ENCODE data around the gene TAF11L4. TPM values are rescaled to one million over a fixed set of nuclear protein-coding genes. Genes with fewer than 3 reads are reported as not detected.
"Not testable (repeated sequence)": the region's sequence is repeated elsewhere in the genome, so short reads cannot be mapped to it uniquely, and the experiment has no call there.

The TAF11L4 gene
- not detected for total RNA-seq

DNA sequence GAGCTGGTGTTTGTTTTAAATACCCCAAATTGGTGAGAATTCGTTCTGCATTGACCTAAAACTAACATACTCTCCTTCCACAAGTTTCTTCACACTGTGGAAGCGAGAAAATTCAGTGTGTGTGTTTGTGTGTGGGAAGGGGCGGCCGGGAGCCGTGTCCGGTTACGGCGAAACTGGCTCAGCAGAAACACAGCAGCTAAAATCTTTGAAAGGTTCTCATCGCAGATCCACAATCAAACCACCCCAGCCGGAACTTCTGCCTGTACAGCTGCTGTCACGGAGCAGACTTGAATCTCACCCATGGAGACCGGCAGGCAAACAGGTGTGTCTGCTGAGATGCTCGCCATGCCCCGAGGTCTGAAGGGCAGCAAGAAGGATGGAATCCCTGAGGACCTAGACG, at the start of gene TAF11L4:
TSS of gene TAF11L4 (plus strand) at position 301 of the 400 bp plus-strand sequence.
- H3K4me1 Mint-ChIP-seq (ENCODE audit: low read depth); CTCF ChIA-PET; POLR2A ChIA-PET; ATAC-seq; H3K27me3 Mint-ChIP-seq (ENCODE audit: low read depth); H3K9me3 Mint-ChIP-seq (ENCODE audit: insufficient read depth); H3K36me3 Mint-ChIP-seq (ENCODE audit: low read depth); H3K4me3 Mint-ChIP-seq; DNase-seq; H3K27ac Mint-ChIP-seq: not testable (repeated sequence)

DNA sequence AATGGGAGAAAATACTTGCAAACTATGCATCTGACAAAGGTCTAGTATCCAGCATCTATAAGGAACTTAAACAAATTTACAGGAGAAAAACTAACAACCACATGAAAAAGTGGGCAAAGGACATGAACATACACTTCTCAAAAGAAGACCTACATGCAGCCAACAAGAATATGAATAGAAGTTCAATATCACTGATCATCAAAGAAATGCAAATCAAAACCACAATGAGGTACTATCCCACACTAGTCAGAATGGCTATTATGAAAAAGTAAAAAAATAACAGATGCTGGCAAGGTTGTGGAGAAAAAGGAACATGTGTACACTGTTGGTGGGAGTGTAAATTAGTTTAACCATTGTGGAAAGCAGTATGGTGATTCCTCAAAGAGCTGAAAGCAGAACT, 46.5 kb upstream of the TAF11L4 start:
- POLR2A ChIA-PET; ATAC-seq; DNase-seq; H3K27me3 Mint-ChIP-seq (ENCODE audit: low read depth); H3K4me3 Mint-ChIP-seq; H3K27ac Mint-ChIP-seq; H3K36me3 Mint-ChIP-seq (ENCODE audit: low read depth); H3K4me1 Mint-ChIP-seq (ENCODE audit: low read depth); H3K9me3 Mint-ChIP-seq (ENCODE audit: insufficient read depth): not testable (repeated sequence)
- CTCF ChIA-PET = interaction anchor here (0.6 kb wide), 1 partner anchor 398 kb away, joined by 5 read pairs; no protein-coding TSS in a partner anchor

GRCh38 chr5:17477043-17477442, 44.6 kb upstream of the TAF11L4 start:
- H3K36me3 Mint-ChIP-seq (ENCODE audit: low read depth) = no peaks in the 10 kb centered on the region
- H3K27ac Mint-ChIP-seq = no peak overlapping the region
- DNase-seq (no peak), ATAC-seq (no peak)
- H3K27me3 Mint-ChIP-seq (ENCODE audit: low read depth) = no peaks in the 10 kb centered on the region
- CTCF ChIA-PET = no interaction called here
- H3K4me1 Mint-ChIP-seq (ENCODE audit: low read depth) = no peaks in the 10 kb centered on the region
- H3K4me3 Mint-ChIP-seq = no peak overlapping the region
- POLR2A ChIA-PET = no interaction called here
- no peaks in the 10 kb centered on the region for H3K9me3 Mint-ChIP-seq (ENCODE audit: insufficient read depth)

- no peak overlapping the region for H3K4me3 Mint-ChIP-seq
- H3K27me3 Mint-ChIP-seq (ENCODE audit: low read depth) = no peaks in the 10 kb centered on the region
- DNase-seq = no peak
- ATAC-seq = no peak
- POLR2A ChIA-PET = no interaction called here
- no peaks in the 10 kb centered on the region for H3K4me1 Mint-ChIP-seq (ENCODE audit: low read depth)
- CTCF ChIA-PET = no interaction called here
- H3K27ac Mint-ChIP-seq = no peak overlapping the region
- H3K36me3 Mint-ChIP-seq (ENCODE audit: low read depth) = no peaks in the 10 kb centered on the region
- H3K9me3 Mint-ChIP-seq (ENCODE audit: insufficient read depth) = peaks cover 6% of the 10 kb centered on the region
These were observed 43.9 kb upstream of the TAF11L4 start for GRCh38 chr5:17477573-17478265.

GRCh38 chr5:17481378-17481777, 40.2 kb upstream of the TAF11L4 start:
- CTCF ChIA-PET = no interaction called here
- no peak overlapping the region for H3K4me3 Mint-ChIP-seq
- H3K4me1 Mint-ChIP-seq (ENCODE audit: low read depth) = no peaks in the 10 kb centered on the region
- H3K27ac Mint-ChIP-seq = no peak overlapping the region
- POLR2A ChIA-PET = no interaction called here
- no peak for DNase-seq
- H3K36me3 Mint-ChIP-seq (ENCODE audit: low read depth) = no peaks in the 10 kb centered on the region
- no peaks in the 10 kb centered on the region for H3K27me3 Mint-ChIP-seq (ENCODE audit: low read depth)
- ATAC-seq = no peak
- peaks cover 6% of the 10 kb centered on the region for H3K9me3 Mint-ChIP-seq (ENCODE audit: insufficient read depth)

DNA sequence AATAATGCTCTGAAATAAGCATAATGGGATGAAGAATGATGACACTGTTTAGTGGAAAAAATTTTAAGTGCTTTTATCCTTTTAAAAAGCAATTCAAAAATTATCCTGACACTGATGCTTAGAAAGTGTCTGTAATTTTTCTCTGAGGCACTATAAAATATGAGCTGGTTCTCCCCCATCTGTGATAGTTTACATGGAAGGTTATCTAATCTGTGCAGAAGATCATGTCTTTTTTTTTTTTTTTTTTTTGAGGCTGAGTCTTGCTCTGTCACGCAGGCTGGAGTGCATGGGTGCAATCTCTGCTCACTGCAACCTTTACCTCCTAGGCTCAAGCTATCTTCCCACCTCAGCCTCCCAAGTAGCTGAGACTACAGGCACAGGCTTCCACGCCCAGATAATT, 38.8 kb upstream of the TAF11L4 start:
- ChIA-PET CTCF (no interaction called here), POLR2A (no interaction called here)
- H3K27me3 Mint-ChIP-seq (ENCODE audit: low read depth) = no peaks in the 10 kb centered on the region
- ATAC-seq (no peak), DNase-seq (no peak)
- H3K36me3 Mint-ChIP-seq (ENCODE audit: low read depth) = no peaks in the 10 kb centered on the region
- no peak overlapping the region for H3K4me3 Mint-ChIP-seq
- H3K4me1 Mint-ChIP-seq (ENCODE audit: low read depth) = no peaks in the 10 kb centered on the region
- H3K27ac Mint-ChIP-seq = no peak overlapping the region
- H3K9me3 Mint-ChIP-seq (ENCODE audit: insufficient read depth) = peaks cover 6% of the 10 kb centered on the region

DNA sequence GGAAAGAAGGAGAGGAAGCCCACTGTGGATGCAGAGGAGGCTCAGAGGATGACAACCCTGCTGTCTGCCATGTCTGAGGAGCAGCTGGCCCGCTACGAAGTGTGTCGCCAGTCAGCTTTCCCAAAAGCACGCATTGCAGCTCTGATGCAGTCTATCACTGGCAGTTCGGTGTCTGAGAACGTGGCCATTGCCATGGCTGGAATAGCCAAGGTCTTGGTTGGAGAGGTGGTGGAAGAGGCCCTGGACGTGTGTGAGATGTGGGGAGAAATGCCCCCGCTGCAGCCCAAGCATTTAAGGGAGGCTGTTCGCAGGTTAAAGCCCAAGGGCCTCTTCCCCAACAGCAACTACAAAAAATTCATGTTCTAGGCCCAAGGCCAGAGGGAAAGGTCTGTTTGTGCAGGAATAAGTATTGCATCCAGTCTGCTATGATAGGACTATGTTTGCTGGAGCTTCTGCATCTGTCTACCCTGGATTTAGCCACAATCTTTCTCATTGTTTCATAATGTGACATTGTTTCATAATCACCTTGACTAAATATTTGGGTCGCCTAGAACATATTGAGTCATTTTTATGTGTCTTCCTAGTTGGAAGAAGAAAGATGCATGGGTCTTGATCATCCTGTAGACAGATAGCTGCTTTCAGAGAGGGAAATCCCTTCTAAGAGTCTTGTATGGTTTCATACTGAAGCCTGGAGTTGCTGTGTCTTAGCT, 35.0 kb upstream of the TAF11L4 start:
- POLR2A ChIA-PET; ATAC-seq; H3K4me3 Mint-ChIP-seq; CTCF ChIA-PET; DNase-seq; H3K27me3 Mint-ChIP-seq (ENCODE audit: low read depth); H3K4me1 Mint-ChIP-seq (ENCODE audit: low read depth); H3K27ac Mint-ChIP-seq; H3K36me3 Mint-ChIP-seq (ENCODE audit: low read depth): not testable (repeated sequence)
- peaks cover 10% of the 10 kb centered on the region for H3K9me3 Mint-ChIP-seq (ENCODE audit: insufficient read depth)

GRCh38 chr5:17487174-17487512, 34.5 kb upstream of the TAF11L4 start:
- H3K27ac Mint-ChIP-seq = no peak overlapping the region
- ChIA-PET POLR2A (no interaction called here), CTCF (no interaction called here)
- no peak overlapping the region for H3K4me3 Mint-ChIP-seq
- no peaks in the 10 kb centered on the region for H3K4me1 Mint-ChIP-seq (ENCODE audit: low read depth)
- H3K36me3 Mint-ChIP-seq (ENCODE audit: low read depth) = no peaks in the 10 kb centered on the region
- ATAC-seq = no peak
- peaks cover 10% of the 10 kb centered on the region for H3K9me3 Mint-ChIP-seq (ENCODE audit: insufficient read depth)
- no peaks in the 10 kb centered on the region for H3K27me3 Mint-ChIP-seq (ENCODE audit: low read depth)
- DNase-seq = no peak

- ATAC-seq; H3K27ac Mint-ChIP-seq; POLR2A ChIA-PET; H3K36me3 Mint-ChIP-seq (ENCODE audit: low read depth); H3K4me1 Mint-ChIP-seq (ENCODE audit: low read depth); H3K27me3 Mint-ChIP-seq (ENCODE audit: low read depth); H3K9me3 Mint-ChIP-seq (ENCODE audit: insufficient read depth); H3K4me3 Mint-ChIP-seq; CTCF ChIA-PET; DNase-seq: not testable (repeated sequence)
These were observed 30.3 kb upstream of the TAF11L4 start for GRCh38 chr5:17491257-17491656.

- POLR2A ChIA-PET = no interaction called here
These were observed 28.8 kb upstream of the TAF11L4 start for GRCh38 chr5:17492770-17493169.

DNA sequence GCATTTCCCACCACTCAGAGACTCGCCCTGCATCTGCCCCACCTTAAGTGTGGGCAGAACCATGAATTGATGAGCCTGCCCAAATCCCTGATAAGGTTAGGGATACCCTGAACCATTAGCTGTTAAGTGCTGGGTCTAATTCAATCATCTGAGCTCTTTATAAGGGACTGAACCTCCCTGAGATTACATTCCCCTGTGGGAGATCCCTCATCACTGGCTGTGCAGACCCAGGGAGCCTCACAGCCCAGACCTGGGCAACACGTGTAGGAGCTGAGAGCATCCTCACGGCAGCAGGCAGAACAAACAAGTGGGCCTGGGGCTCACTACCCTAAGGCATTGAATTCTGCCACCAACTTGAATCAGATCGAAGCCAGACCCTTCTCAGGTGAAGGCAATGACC, 24.2 kb upstream of the TAF11L4 start:
- no peak overlapping the region for H3K4me3 Mint-ChIP-seq
- DNase-seq (no peak), ATAC-seq (no peak)
- no peaks in the 10 kb centered on the region for H3K4me1 Mint-ChIP-seq (ENCODE audit: low read depth)
- POLR2A ChIA-PET = no interaction called here
- H3K36me3 Mint-ChIP-seq (ENCODE audit: low read depth) = no peaks in the 10 kb centered on the region
- H3K27me3 Mint-ChIP-seq (ENCODE audit: low read depth) = no peaks in the 10 kb centered on the region
- CTCF ChIA-PET = no interaction called here
- peaks cover 7% of the 10 kb centered on the region for H3K9me3 Mint-ChIP-seq (ENCODE audit: insufficient read depth)
- H3K27ac Mint-ChIP-seq = no peak overlapping the region

More at GRCh38 chr5:17492770-17493169, 28.8 kb upstream of the TAF11L4 start:
- H3K4me1 Mint-ChIP-seq (ENCODE audit: low read depth) = no peaks in the 10 kb centered on the region
- no peak overlapping the region for H3K27ac Mint-ChIP-seq
- H3K27me3 Mint-ChIP-seq (ENCODE audit: low read depth) = no peaks in the 10 kb centered on the region
- ATAC-seq (no peak), DNase-seq (no peak)
- peaks cover 7% of the 10 kb centered on the region for H3K9me3 Mint-ChIP-seq (ENCODE audit: insufficient read depth)
- H3K4me3 Mint-ChIP-seq = no peak overlapping the region
- CTCF ChIA-PET = no interaction called here
- H3K36me3 Mint-ChIP-seq (ENCODE audit: low read depth) = no peaks in the 10 kb centered on the region

DNA sequence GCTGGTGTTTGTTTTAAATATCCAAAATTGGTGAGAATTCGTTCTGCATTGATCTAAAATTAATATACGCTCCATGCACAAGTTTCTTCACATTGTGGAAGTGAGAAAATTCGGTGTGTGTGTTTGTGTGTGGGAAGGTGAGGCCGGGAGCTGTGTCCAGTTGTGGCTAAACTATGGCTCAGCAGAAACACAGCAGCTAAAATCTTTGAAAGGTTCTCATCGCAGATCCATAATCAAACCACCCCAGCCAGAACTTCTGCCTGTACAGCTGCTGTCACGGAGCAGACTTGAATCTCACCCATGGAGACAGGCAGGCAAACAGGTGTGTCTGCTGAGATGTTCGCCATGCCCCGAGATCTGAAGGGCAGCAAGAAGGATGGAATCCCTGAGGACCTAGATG, 23.7 kb upstream of the TAF11L4 start, which contains the start of gene TAF11L2:
TSS of gene TAF11L2 (plus strand) at position 301 of the 400 bp plus-strand sequence.
- POLR2A ChIA-PET; CTCF ChIA-PET; H3K4me1 Mint-ChIP-seq (ENCODE audit: low read depth); H3K4me3 Mint-ChIP-seq; DNase-seq; H3K27me3 Mint-ChIP-seq (ENCODE audit: low read depth); H3K36me3 Mint-ChIP-seq (ENCODE audit: low read depth); H3K27ac Mint-ChIP-seq; ATAC-seq: not testable (repeated sequence)
- peaks cover 11% of the 10 kb centered on the region for H3K9me3 Mint-ChIP-seq (ENCODE audit: insufficient read depth)

Data from activated CD8-positive, alpha-beta T cell treated with anti-CD3 and anti-CD28 coated beads, Interleukin-2, amount 10 ng/mL, durations not matched to agents 7 days and 5 days (primary cell).